Stimulated activated naive B cell treated with anti-CD40 and anti-IgM and Interleukin-4, amounts not matched to agents 10 μg/mL and 1 μg/mL and 100 μg/mL, for 72 hours (primary cell): ENCODE results near the gene KSR1.
"Not testable (repeated sequence)": the region's sequence is repeated elsewhere in the genome, so short reads cannot be mapped to it uniquely, and the experiment has no call there.

Source experiments
- ATAC-seq, 2 donors: fragments of 150-1000 bp; cut with Tn5 transposase; replicated peaks; 2 replicates each; pipeline ENCODE4 v1.10.0; 2021; ENCODE audit warnings: moderate library complexity in 1 of 2
- DNase-seq: peaks from one replicate; pipeline ENCODE4 v3.0.0; 2021
- H3K27ac Mint-ChIP-seq: one replicate; pipeline ENCODE4 v1.8.0; 2022; ENCODE audit warnings: mild to moderate bottlenecking, mixed read lengths
- H3K27me3 Mint-ChIP-seq, 2 donors: one replicate each; pipeline ENCODE4 v1.8.0; 2022; ENCODE audit warnings: mixed read lengths in 2 of 2
- H3K36me3 Mint-ChIP-seq, 2 donors: one replicate each; pipeline ENCODE4 v1.8.0; 2022; ENCODE audit warnings: mixed read lengths in 2 of 2, mild to moderate bottlenecking in 1 of 2
- H3K4me1 Mint-ChIP-seq, 2 donors: one replicate each; pipeline ENCODE4 v1.8.0; 2022; ENCODE audit warnings: mixed read lengths in 2 of 2, mild to moderate bottlenecking in 1 of 2
- H3K4me3 Mint-ChIP-seq, 2 donors: one replicate each; pipeline ENCODE4 v1.8.0; 2022; ENCODE audit warnings: mild to moderate bottlenecking in 2 of 2, mixed read lengths in 2 of 2, moderate library complexity in 1 of 2
- H3K9me3 Mint-ChIP-seq, 2 donors: one replicate each; pipeline ENCODE4 v1.8.0; 2022; ENCODE audit warnings: mixed read lengths in 2 of 2, mild to moderate bottlenecking in 1 of 2

The KSR1 gene

DNA sequence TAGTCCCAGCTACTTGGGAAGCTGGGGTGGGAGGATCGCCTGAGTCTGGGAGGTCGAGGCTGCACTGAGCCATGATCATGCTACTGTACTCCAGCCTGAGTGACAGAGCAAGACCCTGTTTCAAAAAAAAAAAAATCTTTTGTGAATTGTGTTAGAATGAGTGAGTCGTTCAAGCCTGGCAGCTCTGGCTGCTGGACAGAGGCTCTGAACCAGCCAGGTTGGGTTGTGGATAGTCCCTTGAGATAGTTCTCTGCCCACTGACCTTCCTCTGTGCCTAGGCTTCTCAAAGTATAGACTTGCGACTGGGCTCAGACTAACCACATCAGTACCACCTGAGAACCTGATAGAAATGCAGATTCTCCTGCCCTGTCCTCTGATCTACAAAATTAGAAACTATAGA is 2.2 kb upstream of the KSR1 start:
- Mint-ChIP-seq H3K27me3 (peaks cover 0 to 4% of the 10 kb centered on the region in 2 donors), H3K36me3 (no peaks in the 10 kb centered on the region), H3K4me1 (peaks cover 13 to 21% of the 10 kb centered on the region in 2 donors), H3K9me3 (no peaks in the 10 kb centered on the region), H3K4me3 (no peak overlapping the region), H3K27ac (no peak overlapping the region)
- no peak for ATAC-seq
- DNase-seq = no peak

DNA sequence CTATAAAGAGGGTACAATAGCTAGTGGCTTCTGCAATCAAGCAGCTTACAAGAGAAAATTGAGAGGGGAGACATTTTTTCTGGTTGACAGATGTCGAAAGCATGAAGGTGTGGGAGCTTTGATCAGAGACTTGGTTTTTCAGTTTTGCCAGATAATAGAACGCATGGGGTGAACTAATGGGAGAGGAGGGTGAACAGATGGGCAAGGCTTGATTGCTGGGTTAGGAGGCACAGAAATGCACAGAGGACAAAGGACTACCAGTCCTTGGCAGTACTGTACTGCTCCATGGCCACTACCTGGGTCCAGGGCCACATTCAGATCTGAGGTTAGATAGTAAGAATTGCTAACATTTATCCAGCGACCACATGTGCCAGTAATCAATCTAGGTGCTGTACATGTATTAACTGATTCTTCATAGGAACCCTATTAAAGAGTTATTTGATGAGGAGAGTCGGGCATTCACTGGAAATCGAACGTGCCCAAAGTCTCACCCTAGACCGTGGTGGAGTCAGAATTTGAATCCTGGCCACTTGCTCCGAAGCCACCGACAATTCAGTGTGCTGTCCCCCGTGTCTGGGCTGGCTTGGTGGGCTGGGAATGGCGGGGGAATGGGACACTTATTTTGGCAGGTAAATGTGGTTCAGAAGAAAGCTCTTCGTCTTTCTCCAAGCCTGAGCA is 873 bp upstream of the KSR1 start:
- Mint-ChIP-seq H3K27ac (no peak overlapping the region), H3K4me3 (peak overlapping the region; percentile 70 to 90), H3K36me3 (peaks cover 0 to 5% of the 10 kb centered on the region in 2 donors), H3K9me3 (no peaks in the 10 kb centered on the region), H3K27me3 (no peaks in the 10 kb centered on the region), H3K4me1 (peaks cover 18 to 25% of the 10 kb centered on the region in 2 donors)
- ATAC-seq (no peak), DNase-seq (no peak)

DNA sequence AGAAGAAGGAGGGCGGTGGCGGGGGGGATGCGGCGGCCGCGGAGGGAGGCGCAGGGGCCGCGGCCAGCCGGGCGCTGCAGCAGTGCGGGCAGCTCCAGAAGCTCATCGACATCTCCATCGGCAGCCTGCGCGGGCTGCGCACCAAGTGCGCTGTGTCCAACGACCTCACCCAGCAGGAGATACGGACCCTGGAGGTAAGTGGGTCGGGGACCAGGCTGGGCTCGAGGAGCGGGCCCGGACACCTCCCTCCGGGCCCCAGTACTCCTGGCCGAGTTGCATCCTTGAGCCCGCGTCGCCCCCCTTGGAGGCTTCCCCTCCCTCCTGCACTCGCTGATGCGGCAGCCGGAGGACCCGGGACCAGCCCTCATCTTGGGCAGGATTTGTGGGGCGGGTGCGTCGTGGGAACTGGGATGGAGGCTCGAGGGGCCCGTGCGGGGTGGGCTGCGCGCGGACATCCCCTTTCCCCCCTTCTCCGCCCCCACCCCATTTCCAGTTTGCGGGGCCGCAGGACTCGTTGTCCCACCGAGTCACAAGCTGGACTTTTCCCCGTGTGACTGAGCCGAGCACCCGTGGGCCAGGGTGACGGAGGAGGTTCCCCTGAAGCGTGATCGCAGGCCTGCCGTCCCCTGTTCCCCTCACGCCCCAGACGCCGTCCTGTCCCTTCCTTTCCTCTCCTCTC is 572 bp downstream of the KSR1 start:
- ATAC-seq = peak in 1 of 2 donors; percentile 28
- Mint-ChIP-seq H3K4me3 (peak overlapping the region; percentile 85 to 90), H3K36me3 (peaks cover 0 to 6% of the 10 kb centered on the region in 2 donors), H3K9me3 (no peaks in the 10 kb centered on the region), H3K27me3 (no peaks in the 10 kb centered on the region), H3K4me1 (peaks cover 22 to 31% of the 10 kb centered on the region in 2 donors), H3K27ac (peak overlapping the region; percentile 74)
- no peak for DNase-seq

DNA sequence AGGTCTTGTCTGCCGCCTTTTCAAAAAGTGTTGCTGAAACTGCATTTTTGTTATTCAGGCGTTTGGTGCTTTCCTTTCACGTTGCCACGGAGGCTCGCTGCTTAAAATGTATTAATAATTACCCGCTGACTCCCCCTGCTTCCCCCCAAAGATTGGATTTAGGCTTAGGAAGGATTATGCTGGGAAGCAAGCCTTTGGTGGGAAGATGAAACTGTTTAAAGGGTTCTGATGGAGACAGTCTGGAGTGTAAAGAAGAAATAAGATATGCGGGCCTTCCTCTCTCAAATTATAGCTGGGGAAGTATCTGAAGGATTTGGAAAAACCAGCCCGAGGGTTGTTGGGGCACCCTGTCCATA is 1.1 kb downstream of the KSR1 start:
- Mint-ChIP-seq H3K36me3 (peaks cover 0 to 9% of the 10 kb centered on the region in 2 donors), H3K27ac (peak overlapping the region; percentile 74), H3K9me3 (no peaks in the 10 kb centered on the region), H3K4me3 (peak overlapping the region; percentile 85 to 90), H3K4me1 (peaks cover 25 to 35% of the 10 kb centered on the region in 2 donors), H3K27me3 (no peaks in the 10 kb centered on the region)
- ATAC-seq = no peak
- no peak for DNase-seq

DNA sequence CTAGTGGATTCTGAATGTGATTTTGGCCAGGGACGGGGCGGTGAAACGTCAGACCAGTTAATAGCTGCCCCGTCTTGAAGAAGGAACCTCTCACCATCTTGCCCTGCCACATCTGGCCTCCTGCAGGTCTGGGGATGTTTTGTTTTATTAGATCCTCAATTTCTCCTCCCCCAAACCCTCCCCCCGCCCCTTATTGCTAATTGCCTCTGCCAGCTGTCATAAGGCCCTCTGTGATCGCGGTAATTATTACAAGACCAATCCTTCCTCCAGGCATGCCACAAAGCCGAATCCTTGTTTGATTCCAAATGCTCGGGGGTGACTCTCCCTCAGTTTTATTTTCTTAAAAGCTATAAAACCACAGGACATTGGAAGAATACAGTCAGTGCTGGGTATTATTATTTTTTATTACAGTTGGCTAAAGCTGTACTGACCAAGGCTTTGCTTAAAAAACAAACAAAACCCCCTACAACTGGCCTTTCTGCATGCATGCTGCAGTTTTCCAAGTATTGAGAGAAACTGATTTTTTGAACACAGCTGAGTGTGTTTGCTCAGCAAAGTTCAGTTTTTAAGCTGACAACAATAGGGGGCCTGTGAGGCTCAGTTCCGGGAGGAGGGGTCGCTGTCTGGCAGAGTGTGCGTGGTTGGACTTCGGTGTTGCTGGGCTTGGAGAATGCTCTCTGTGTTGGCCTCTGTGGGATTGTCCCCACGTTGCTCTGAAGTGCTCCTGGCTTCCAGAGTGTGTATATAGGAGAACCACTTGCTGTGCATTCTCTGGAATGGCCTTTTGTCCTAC is 1.7 kb downstream of the KSR1 start:
- no peaks in the 10 kb centered on the region for H3K9me3 Mint-ChIP-seq
- H3K4me3 Mint-ChIP-seq = peak overlapping the region; percentile 85 to 90
- no peaks in the 10 kb centered on the region for H3K27me3 Mint-ChIP-seq
- DNase-seq (no peak), ATAC-seq (no peak)
- peaks cover 0 to 9% of the 10 kb centered on the region in 2 donors for H3K36me3 Mint-ChIP-seq
- H3K27ac Mint-ChIP-seq = peak overlapping the region; percentile 74
- H3K4me1 Mint-ChIP-seq = peaks cover 29 to 37% of the 10 kb centered on the region in 2 donors

DNA sequence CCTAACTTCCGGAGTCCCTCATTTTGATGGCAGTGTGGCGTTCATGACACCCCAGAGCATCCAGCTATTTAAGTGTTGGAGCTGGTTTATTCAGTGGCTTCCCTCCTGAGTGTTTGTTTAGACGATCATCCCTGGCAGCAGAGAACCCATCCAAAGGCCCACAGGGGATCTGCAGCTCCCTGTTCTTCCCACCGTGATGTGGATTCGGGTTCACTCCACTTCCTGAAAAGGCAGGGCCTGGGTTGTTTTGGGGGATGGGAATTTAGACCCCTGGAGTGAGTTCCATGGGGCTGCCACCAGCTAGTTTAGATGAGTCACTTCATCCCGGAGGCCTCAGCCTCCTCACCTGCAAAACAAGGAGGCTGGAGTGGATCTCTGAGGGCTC is 2.3 kb downstream of the KSR1 start:
- Mint-ChIP-seq H3K4me3 (no peak overlapping the region), H3K27me3 (no peaks in the 10 kb centered on the region), H3K9me3 (no peaks in the 10 kb centered on the region), H3K27ac (no peak overlapping the region), H3K36me3 (peaks cover 0 to 9% of the 10 kb centered on the region in 2 donors), H3K4me1 (peaks cover 35 to 43% of the 10 kb centered on the region in 2 donors)
- ATAC-seq (no peak), DNase-seq (no peak)

DNA sequence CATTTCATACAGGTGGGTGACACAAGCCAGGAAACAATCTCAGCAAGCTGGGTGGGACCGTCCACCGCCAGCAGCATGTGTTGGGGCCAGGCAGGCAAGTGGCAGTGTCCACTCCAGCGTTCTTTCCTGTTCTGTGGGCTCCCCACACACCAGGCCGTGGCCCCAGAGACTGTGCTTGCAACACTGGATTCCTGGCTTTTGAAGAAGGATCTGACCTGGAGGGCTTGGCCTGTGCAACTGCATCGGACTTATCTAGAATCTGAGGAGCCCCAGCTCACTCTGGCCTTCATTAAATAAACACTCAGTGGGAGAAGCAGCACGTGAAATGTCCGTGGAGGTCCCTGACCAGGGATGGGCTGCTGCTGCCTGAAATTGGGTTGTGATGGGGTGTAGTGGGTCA is 3.2 kb downstream of the KSR1 start:
- DNase-seq (no peak), ATAC-seq (no peak)
- no peaks in the 10 kb centered on the region for H3K27me3 Mint-ChIP-seq
- H3K27ac Mint-ChIP-seq = no peak overlapping the region
- no peak overlapping the region for H3K4me3 Mint-ChIP-seq
- H3K9me3 Mint-ChIP-seq = no peaks in the 10 kb centered on the region
- H3K4me1 Mint-ChIP-seq = peaks cover 41 to 51% of the 10 kb centered on the region in 2 donors
- H3K36me3 Mint-ChIP-seq = peaks cover 0 to 9% of the 10 kb centered on the region in 2 donors

DNA sequence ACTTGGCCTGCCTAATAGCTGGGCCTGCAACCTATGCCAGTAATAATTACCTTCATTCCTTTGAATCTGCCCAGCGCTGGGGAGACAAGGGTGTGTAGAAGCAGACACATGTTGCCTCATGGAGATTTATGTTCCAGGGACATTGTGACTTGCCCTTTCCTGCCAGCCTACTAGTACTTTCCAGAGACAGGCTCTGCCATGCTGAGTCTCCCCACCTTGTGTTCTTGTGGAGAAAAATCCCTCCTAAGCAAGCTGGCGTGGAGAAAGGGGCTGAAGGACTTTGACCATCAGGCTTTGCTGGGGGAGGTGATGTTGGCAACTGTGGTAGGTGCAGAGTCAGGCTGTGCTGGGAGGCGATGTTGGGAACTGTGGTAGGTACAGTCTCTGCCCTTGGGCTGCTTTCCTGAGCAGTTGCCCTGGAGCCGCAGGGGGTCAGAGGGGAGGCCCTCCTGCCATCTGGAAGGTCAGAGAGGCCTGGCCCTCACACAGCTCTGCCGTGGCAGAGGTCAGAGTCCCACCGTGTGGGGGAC is 4.0 kb downstream of the KSR1 start:
- H3K27me3 Mint-ChIP-seq = no peaks in the 10 kb centered on the region
- no peak overlapping the region for H3K27ac Mint-ChIP-seq
- ATAC-seq (no peak), DNase-seq (no peak)
- H3K9me3 Mint-ChIP-seq = no peaks in the 10 kb centered on the region
- H3K36me3 Mint-ChIP-seq = peaks cover 0 to 9% of the 10 kb centered on the region in 2 donors
- no peak overlapping the region for H3K4me3 Mint-ChIP-seq
- peaks cover 42 to 51% of the 10 kb centered on the region in 2 donors for H3K4me1 Mint-ChIP-seq

DNA sequence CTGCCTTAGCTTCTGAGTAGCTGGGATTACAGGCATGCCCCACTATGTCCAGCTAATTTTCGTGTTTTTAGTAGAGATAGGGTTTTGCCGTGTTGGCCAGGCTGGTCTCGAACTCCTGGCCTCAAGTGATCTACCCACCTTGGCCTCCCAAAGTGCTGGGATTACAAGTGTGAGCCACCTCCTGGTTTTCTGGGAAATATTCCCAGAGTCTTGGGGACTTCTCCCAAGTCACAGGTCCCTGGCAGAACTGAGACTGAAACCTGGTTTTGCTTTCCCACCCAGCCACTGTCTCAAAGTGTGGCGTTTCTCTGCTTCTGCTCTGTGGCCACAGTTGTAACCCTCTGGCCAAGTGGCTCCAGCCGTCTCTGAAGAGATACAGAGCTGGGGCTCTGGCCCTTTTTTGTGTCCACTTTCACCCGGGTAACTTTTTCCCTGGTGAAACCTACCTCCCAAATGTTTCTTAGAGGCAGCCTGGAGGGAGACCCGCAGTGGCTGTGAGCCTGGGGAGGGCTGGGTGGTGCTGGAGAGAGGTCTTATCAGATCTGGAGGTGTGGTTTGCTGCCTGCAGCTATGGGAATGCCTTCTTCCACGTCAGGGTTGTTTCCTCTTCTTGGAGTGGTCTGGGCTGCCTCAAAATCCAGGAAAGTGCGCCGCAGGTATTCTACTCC is 5.1 kb downstream of the KSR1 start:
- Mint-ChIP-seq H3K4me1 (peaks cover 46 to 56% of the 10 kb centered on the region in 2 donors), H3K4me3 (no peak overlapping the region), H3K27ac (no peak overlapping the region), H3K36me3 (peaks cover 0 to 9% of the 10 kb centered on the region in 2 donors), H3K27me3 (no peaks in the 10 kb centered on the region), H3K9me3 (no peaks in the 10 kb centered on the region)
- DNase-seq (no peak), ATAC-seq (no peak)

DNA sequence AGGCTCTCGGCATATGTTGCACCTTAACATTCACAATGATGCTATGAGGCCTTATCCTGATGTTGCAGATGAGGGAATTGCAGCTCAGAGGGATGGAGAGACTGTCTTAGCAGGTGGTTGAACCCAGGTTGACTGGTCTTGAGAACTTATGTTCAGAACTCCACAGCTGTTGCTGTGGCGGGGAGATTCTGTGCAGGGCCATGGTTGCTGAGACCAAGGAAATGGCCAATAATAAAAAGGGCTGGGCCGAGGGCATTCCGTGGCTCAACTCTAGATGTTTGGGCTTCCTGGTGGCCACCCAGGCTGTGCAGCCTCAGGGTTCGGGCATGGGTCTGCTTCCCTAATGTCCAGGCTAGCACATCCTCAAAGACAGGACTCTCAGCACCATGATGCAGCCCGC is 5.9 kb downstream of the KSR1 start:
- DNase-seq = no peak
- ATAC-seq = no peak
- Mint-ChIP-seq H3K4me1 (peaks cover 53 to 63% of the 10 kb centered on the region in 2 donors), H3K4me3 (no peak overlapping the region), H3K27me3 (no peaks in the 10 kb centered on the region), H3K36me3 (peaks cover 0 to 9% of the 10 kb centered on the region in 2 donors), H3K27ac (no peak overlapping the region), H3K9me3 (no peaks in the 10 kb centered on the region)

DNA sequence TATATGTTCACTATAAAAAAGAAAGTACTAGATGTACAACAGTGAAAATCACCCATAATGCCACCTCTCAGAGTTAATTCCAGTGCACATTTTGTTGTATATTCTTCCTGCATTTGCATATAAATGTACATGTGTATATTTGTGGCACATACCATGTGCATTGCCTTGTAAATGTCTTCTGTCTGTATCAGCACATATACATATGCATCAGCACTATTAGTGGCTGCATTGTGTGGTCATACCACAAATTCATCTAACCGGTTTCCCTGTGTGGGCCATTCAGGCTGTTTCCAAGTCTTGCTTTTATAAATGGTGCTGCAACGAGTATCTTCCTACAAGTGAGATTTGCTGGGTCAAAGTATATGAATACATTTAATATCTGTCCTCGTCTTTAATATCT is 6.5 kb downstream of the KSR1 start:
- ATAC-seq (no peak), DNase-seq (no peak)
- H3K4me1 Mint-ChIP-seq = peaks cover 51 to 61% of the 10 kb centered on the region in 2 donors
- H3K27me3 Mint-ChIP-seq = no peaks in the 10 kb centered on the region
- H3K36me3 Mint-ChIP-seq = peaks cover 0 to 9% of the 10 kb centered on the region in 2 donors
- no peaks in the 10 kb centered on the region for H3K9me3 Mint-ChIP-seq
- no peak overlapping the region for H3K4me3 Mint-ChIP-seq
- H3K27ac Mint-ChIP-seq = no peak overlapping the region

DNA sequence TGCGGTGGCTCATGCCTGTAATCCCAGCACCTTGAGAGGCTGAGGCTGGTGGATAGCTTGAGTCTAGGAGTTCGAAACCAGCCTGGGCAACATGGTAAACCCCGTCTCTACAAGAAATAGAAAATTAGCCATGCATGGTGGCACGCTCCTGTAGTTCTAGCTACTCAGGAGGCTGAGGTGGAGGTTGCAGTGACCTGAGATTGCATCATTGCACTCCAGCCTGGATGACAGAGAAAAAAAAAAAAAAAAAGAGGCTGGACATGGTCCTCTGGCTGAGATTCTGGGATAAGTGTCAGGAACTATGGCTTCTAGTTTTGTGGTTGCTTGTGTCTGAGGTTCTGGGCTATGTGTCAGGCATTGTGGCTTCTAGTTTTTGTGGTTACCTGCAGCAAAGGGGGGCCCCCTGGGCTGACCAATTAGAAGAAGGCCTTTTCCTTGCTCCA is 7.0 kb downstream of the KSR1 start:
- peak overlapping the region in 1 of 2 donors; percentile 10 for H3K4me3 Mint-ChIP-seq
- ATAC-seq (peak; percentile 22 to 31), DNase-seq (no peak)
- no peaks in the 10 kb centered on the region for H3K27me3 Mint-ChIP-seq
- no peaks in the 10 kb centered on the region for H3K9me3 Mint-ChIP-seq
- peaks cover 0 to 9% of the 10 kb centered on the region in 2 donors for H3K36me3 Mint-ChIP-seq
- peak overlapping the region; percentile 47 for H3K27ac Mint-ChIP-seq
- H3K4me1 Mint-ChIP-seq = peaks cover 48 to 60% of the 10 kb centered on the region in 2 donors

DNA sequence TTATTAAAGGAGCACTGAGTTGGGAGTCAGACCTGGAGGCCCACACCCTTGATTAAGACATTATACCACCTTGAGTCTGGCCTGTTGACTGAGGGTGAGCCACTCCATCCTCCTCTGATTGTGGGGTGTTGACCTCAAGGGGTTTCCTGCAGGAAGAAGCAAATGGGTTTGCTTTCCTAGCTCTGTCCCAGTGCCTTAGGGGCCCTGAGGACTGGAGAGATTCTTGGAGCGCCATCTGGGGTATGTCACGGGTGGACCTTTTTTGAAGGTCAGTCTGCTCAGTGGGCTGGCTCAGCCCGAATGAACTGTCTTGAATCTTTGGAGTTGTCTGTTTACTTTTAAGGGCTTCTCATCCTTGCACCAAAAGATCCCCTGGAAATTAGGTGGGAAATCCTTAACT is 7.8 kb downstream of the KSR1 start:
- H3K27me3 Mint-ChIP-seq = not testable (repeated sequence)

DNA sequence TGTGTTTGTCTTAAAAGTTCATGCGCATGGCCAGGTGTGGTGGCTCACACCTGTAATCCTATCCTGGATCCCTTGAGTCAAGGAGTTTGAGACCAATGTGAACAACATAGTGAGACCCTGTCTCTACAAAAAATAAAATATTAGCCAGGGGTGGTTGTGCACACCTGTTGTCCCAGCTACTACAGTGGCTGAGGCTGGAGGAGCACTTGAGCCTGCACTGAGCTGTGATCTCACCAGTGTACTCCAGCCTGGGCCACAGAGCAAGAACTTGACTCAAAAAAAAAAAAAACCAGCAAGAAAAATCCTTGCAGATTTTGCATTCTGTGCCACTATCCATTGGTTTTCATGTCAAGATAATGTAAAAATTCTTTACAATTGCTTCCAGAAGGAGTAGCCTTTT is 8.2 kb downstream of the KSR1 start:
- H3K9me3 Mint-ChIP-seq = no peaks in the 10 kb centered on the region
- no peak for ATAC-seq
- no peak overlapping the region for H3K27ac Mint-ChIP-seq
- no peak overlapping the region for H3K4me3 Mint-ChIP-seq
- peaks cover 55 to 63% of the 10 kb centered on the region in 2 donors for H3K4me1 Mint-ChIP-seq
- no peak for DNase-seq
- H3K27me3 Mint-ChIP-seq = no peaks in the 10 kb centered on the region
- H3K36me3 Mint-ChIP-seq = peaks cover 0 to 9% of the 10 kb centered on the region in 2 donors

More for the DNA sequence above, 7.8 kb downstream of the KSR1 start:
- not testable (repeated sequence) for H3K9me3 Mint-ChIP-seq, ATAC-seq, H3K4me3 Mint-ChIP-seq, H3K27ac Mint-ChIP-seq, DNase-seq, H3K36me3 Mint-ChIP-seq
- peaks cover 52 to 60% of the 10 kb centered on the region in 2 donors for H3K4me1 Mint-ChIP-seq
